HG03025 (cell line): ENCODE results near the gene AEBP1.

ENCODE experiments used
- ATAC-seq: cut with Tn5 transposase; IDR thresholded peaks from one replicate; pipeline ENCODE4 v1.9.1; 2021; ENCODE audit warnings: mild to moderate bottlenecking, moderate library complexity; ENCODE audit not compliant: unreplicated experiment, low FRiP score

The AEBP1 gene

DNA sequence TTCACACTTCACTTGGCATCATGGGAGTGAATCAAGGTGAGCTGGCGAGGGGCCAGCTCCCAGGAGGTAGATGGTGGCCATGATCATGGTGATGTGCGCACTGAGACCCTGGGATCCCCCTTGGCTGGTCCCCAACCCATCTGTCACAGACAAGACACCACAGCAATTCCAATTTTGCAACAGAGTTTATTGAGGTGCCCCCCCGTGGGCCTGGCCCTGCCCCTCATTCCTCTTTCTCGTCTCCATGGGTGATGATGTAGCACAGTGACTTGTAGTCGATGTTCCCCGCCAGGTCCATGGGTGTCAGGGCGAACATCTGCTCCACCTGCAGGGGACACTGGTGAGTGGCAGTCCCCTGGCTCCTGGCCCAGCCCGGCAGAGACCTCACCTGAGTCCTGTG is 34.6 kb downstream of the AEBP1 start:
- no peak for ATAC-seq

DNA sequence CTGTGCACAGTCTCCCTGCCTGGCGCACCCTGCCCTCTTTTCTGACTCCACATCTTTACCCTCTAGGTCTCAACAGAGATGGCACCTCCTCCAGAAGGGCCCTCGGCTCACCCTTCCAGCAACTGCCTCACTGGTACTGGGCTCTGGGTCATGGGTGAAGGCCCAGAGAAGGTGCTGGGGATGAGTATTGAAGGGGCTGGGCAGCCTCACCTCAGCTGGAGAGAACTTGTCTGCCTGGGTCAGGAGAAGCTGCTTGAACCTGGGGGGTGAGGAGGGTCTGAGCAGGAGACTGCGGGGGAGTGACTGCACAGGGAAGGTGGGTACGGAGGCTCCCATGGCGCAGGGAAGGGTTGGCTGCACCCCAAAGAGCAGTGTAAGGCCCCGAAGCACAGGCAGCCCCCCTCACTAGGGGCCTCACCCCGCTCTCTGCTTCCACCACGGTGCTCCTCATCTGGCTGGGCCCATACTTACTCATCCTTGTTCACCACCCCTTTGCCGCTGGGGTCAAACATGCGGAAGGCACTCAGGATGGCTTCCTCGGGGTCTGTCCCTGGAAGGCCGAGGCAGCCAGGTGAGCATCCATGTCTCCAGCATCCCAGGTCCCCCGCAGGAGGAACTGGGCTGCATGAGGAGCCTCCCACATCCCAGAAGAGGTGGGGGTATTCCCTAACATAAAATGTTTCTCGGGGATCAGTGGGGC is 35.3 kb downstream of the AEBP1 start:
- ATAC-seq = no peak

DNA sequence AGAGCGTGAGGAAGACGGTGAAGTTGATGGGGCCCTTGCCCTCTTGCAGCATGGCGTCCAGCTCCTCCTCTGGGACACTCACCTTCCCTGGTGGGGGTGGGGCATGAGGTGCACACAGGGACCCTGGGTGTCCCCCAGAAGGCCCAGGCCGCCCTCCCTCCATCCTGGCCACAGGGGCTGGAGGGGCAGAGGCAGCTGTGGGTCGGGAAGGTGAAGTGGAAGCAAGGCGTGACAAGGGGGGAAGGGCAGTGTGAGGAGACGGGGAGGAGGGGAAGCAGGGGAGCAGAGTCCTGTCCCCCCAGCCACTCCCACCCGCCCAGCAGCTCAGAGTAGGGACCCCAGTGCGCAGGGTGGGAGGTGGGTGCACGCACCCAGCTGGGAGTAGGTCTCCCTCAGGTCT is 36.2 kb downstream of the AEBP1 start:
- no peak for ATAC-seq

DNA sequence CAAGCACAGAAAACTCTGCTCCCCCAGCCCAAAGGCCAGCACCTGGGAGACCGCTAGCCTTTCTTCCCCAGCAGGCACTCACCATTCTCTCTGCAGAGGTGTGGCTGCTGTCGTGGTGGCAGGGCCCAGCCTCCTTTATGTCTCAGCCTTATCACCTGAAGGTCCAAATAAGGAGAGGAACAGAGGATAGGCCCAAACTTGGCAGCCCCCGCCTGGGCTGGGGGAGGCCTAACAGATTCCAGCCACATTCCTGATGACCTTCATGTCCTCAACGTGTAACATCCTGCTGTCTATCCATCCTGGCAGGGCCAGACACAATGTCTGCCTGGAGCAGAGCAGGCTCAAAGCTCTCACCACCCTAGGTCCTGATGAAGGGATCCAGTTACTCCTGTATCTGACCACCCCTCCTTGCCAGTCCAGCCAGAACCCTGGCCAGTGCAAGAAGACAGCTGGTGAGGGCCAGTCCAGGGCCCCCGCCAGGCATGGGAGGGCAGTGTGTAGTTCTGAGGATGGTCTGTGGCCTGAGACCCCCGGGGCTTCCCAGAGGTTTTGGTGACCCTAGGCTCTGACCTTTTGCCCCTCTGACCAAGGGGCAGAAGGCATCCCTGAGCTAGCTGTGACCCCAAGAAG is 37.2 kb downstream of the AEBP1 start, which contains the start of gene MYL7:
Gene MYL7 (minus strand): TSS at position 112 of the 630 bp plus-strand sequence. CDS start 27 bp downstream, at position 85.
- ATAC-seq = no peak

DNA sequence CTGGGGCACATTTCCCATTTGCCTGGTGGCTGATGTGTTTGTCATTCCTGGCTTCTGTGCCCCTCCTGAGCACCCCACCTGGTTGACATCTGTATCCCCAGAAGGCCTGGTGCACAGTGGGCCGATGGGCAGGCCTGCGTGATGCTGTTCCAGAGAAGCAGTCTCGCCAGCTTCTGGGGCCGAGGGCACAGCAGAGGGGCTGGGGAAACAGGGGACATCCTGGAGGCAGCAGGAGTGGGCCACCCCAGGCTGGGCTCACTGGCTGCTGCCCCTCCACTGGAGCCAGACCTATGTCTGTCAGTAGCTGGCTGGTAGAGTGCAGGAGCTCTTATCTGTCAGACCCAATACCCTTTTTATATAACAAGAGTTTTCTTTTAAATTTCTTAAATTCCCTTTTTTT is 37.9 kb downstream of the AEBP1 start:
- ATAC-seq = no peak

DNA sequence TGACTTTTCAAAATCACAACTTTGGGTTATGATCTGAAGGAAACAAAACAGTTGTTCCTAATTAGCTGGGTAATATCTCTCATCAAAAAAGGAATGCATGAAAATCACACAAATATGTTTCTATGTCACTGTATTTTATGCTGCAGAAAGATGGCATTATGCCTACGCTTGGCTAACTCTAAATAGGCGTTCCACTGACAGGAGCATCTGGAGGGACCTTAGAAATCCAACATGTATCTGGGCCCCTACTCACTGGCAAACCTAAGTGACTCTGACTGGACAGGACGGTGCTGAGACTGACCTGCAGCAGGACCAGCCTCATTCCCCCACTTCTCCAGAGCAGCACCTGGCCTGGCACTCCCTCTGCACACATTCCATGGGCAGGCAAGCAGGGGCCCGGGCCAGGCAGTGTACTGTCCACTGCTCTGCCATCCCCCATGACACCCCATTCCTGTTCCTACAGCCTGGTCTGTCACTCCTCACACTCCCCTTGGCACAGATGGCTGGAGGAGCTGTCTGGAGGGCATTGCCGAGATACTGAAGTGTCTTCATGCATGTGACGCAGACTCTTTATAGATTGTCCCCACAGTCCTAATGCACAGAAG is 39.6 kb downstream of the AEBP1 start:
- ATAC-seq = no peak

DNA sequence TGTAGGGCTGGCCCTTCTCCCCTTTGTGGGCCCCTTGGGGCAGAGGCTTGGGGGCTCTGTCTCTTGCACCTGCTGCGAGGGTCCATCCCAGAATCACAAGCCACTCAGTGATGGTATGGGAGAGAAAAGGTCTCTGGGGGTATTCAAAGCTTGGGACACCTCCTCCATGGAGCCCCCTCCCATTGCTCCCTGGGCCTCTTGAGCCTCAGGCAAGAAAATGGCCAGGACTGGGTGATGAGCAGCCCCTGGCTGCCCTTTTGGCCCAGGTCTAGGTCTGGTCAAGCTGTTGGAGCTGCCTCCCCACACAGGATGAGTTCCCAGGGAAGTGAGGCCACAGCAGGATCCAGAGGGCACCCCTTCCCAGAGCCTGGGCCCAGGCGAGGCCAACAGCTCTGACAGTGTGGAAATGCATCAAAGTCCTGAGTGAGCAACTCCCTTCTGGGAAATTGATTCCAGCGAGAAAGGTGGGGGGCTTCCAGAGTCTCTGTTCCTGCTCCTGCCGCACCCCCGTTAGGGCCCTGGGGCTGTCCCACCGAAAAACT is 40.4 kb downstream of the AEBP1 start:
- no peak for ATAC-seq

DNA sequence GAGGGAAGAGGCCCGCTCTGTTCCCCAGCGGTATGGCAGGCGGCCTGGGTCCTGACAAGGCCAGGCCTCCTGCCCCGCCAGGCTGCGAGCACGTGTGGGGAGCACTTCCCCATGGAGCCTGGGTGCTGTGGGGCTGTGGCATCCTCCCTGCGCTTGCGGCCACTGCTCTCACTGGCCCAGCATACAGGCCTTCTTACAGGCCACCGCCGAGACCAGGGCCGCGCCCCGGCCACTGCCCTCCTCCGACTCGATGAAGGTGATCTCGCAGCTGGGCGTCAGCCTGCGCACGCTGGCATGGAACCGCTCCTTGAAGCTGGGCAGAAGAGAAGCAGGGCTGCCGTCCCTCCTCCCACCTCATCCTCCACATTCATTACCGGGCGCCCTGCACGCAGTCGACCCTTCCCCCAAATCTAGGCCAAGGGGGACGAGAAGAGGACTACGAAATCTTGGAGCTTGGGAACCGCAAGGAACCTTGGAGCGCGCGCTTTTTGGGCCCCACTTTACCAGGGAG is 40.9 kb downstream of the AEBP1 start:
- ATAC-seq = no peak

DNA sequence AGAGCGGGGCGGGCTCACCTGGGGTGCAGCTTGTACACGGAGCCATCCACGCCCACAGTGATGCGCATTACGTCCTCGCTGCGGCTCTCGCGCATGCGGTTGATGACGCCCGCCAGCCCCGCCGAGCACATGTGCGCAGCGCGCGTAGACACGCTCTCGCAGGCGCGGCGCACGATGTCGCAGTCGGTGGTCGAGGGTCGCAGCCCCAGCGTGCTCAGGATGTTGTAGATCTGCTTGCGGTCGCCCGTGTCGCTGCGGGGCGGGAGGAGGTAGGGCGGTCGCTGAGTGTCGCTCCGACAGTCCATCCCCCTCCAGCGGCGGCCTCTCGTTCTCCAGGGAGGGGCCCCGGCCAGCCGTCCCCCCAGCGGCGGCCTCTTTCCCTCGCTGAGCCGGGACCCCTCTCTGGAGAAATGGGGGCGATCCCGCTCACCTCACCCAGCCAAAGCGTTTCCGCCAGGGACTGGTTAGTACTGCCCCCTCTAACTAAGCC is 41.4 kb downstream of the AEBP1 start:
- ATAC-seq = no peak

DNA sequence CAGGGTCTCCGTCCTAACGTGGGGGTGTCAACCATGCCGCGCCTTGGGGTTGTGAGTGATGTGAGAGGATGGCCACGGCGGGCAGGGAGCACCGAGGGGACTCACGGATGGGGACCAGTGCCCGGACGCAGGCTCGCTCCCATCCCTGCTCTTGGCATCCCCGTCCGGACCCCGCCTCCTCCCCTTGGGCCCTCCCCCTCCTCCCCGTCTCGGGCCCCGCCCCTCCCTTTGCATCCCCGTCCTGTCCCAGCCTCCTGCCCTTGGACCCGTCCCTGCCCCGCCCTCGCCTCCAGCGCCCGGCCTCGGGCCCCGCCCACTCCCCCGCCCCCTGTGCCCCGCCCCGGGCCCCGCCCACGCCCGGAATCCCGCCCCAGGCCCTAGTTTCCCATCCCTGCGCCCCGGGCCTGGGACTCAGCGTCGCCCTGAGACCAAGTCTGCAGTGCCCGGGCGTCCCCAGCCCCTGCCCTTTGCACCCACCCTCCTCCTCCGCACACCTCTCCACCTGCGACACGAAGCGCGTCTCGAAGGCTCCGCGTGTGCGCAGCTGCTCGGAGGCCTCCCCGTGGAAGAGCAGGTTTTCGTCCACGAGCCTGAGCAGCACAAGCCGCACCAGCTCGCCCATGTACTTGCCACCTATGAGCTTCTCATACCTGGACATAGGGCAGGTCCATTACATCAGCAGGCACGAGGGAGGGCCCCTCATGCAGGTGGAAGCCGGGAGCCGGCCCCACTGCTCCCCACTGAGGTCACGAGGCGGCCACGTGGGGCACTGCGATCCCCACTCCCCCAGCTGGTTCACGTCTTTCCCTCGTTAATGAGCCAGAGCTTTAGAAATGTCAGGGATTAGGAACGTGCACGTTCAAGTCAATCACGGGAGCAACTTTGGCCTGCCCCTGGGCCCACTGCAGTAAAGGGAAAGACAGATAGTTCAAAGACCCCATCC is 42.1 kb downstream of the AEBP1 start:
- no peak for ATAC-seq

DNA sequence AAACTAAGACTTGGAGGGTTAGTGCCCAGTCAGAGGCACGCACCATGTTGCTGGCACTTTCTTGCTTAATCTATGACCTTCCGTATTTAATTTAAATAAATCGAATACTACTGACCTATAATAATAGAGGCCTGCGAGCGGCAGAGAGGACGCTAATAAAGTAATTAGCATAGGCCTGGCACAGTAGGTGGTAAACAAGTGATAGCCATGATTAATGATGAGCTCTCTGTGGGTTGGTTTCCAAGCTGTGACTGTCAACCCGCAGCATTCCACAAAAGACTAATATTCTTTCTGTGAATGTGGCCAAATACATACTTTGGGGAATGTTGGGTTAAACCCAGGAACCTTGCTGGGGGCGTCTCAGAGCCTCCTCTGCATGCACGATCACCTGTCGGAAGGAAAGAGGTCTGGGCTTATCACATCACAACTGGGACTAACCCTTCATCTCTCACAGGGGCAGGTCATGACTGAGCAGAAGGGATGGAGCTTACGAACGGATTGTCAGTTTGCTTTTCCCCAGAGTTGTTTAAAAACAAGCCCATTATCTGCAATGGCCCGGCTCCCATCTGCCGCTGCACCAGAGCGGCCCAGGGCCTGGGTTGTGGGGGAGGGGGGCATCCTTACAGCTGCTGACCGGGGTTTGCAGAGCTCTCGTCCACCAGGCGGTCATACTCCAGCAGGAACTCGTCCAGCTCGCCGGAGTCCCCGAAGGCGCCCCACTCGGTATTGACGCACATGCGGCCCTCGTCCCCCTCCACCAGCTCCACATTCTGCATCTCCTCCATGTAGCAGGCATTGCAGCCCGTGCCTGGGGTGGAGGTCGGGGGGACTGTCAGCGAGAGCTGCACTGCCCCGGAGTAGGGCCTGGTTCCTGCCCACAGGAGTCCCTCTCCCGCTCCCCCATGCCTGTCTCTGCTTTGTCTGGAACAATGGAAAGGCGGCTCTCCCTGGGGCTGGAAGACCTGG is 43.2 kb downstream of the AEBP1 start:
- ATAC-seq = no peak

DNA sequence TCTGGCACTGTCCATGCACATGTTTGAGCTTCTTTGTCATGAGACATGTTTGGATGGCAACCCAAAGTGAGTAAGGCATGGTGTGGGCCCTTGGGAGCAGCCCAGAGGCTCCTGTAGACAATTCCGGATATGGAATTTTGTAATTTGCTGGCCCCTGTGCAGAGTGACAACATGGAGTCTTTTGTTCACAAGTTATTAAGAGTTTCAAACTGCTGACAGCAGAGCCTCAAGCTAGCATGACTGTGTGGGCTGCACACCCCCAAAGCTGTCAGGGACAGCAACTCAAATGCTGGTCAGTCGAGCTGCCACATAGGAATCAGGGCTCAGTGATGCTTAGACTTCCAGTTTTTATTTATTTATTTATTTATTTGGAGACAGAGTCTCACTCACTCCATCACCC is 44.0 kb downstream of the AEBP1 start:
- ATAC-seq = no peak

DNA sequence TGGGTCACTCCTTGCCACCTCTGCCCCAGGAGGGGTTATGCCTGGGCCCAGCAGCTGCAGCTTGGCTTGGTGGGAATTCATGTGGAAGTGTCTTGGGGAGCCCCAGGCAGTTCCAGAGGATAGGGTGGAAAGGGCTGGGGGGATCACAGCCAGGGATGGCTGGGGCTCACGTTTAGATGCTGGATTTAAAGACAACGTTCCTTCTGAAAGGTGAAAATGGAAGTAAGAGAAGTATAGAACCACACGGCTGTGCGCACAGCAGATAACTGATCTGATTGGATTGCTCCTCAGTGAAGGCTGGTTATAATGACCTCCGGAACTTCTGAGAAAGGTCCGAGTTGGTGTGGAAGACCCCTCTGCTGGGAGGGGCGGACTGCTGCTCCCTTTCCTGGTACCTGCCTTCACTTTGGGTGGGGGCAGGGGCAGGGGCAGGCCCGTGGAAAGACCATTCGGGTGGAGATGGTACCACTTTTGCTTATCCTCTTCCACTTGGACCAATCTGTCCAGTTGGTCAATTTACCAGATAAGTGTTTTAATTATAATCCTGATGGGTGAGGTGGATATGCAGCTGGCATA is 44.9 kb downstream of the AEBP1 start:
- no peak for ATAC-seq

DNA sequence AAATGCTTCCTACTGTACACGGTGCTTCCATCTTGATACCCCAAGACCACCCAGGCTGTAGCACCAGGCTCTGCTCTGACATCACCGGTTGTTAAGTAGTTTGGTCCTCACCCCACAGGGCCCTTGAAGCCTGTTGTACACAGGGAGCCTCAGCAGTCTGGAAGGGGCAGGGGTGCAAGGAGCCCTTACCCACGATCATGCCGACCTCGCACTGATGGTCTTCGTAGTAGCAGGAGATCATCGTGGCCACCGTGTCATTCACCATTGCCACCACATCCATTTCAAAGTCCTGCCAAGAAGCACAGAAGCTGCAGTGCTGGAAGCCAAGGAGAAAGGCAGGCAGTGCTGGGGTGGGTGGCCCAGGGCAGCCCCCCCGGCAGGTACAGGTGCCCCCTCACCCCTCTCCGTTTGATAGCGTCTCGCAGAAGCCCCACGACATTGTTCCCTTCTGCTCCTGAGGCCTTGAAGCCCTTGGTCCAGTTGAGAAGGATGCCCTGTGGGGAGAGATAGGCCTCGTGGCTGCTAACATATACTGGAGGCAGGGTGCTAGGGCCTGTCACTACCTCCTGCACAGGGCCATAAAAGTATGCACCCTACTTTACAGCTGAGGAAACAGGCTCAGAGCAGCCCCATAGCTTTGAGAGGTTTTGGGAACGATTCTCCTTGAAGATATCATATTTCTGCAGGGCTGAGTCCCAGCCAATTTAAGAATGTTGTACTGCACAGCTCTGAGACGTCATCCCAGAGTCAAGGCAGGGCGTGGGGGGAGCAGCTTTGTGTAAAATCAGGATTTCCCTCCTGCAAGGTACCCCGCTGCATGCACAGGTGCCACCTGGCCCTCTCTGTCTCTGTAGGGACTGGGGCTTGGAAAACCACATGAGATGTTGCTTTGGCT is 45.7 kb downstream of the AEBP1 start:
- no peak for ATAC-seq

DNA sequence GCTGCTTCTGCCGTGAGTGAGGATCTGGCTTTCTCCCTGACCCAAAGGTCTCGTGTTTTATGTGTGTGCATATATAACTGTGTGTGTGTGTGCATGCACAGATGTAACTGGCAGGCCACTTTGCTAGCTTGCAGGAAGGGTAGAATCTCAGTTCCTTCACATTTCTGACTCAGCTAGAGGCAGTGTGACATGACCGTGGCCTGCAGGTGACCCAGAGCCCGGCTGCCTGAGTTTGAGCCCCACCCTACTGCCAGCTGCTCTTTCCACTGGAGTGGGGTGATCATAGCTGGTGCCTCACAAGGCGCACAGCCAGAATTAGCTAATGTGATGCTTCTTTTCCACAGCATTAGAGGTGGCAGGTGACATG is 46.3 kb downstream of the AEBP1 start:
- ATAC-seq = no peak

DNA sequence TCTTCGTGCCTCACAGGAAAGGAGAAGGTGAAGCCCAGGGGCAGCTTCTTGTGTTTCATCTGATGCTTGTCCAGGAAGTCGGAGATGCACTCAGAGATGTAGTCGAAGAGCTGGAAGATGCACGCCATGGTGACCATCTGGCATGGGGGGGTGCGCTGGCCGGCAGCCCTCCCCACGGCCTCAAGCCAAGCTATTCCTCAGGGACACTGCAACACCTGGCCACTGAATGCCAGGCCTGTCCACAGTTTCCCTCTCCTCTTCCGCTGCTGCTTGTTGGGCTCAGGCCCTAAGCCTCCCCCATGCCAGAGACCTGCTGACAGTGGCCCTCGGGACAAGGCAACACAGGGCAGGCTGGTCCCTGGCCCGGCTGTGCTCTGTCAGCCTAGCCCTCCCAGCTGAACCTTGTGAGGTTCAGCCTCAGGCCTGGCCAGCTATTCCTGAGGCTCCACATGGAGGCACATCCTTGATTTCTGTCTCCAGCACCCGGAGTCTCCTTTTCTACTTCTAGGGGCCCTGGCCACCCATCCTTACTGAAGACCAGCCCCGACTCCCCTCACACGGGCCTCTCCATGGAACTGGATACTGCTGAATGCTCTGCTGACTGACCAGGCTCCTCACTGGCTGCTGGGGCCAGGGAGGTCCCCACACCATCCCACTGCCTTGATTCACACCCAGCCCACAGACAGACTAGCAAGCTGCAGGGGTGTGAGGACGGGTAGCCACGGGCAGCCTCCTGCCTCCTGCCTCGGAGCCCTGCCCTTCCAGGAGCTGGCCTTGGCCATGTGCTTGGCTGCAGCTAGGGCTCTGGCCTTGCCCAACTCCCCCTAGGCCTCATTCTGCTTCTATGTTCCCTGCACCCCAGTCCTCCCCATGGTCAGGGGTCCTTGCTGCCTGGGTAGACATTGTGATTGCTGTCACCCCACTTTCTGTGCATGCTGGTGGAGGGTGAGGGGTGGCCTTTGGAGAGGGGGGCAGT is 47.1 kb downstream of the AEBP1 start:
- no peak for ATAC-seq

DNA sequence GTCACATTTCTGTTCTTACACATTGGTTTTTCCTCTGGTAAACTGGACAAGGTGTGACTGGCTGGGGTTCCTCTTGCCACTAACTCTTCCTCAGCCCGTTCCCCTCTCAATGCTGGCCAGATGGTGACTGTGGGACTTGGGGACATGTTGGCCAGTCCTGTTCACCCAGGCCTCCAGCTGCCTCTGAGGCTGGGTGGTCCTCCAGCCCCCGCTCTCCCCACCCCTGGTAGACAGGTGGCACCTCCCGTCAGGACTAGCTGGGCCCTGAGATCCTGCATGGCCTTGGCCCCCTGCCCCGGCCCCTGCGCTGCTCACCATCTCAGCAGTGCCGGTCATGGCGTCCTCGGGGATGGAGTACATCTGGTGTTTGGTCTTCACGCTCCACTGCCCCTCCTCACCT is 47.8 kb downstream of the AEBP1 start:
- ATAC-seq = no peak
